GM23338 (cell line): ENCODE results near the gene FMN2.

Source experiments
- CREB1 ChIP-seq: fragments of 250-450 bp; sonication (Bioruptor Pico); IDR thresholded peaks from 2 replicates; pipeline ENCODE4 v1.5.0; 2020; ENCODE audit warnings: low read depth, mild to moderate bottlenecking, moderate library complexity
- ETS1 ChIP-seq: IDR thresholded peaks from 2 replicates; pipeline ENCODE4 v1.6.1; 2016; ENCODE audit warnings: antibody characterized with exemption
- EZH2 ChIP-seq: fragments of 200-600 bp; sonication (generic); IDR thresholded peaks from one replicate; pipeline ENCODE4 v1.8.0; 2017; ENCODE audit warnings: antibody characterized with exemption, mild to moderate bottlenecking, low read depth; ENCODE audit not compliant: unreplicated experiment
- EZH2phosphoT487 ChIP-seq: fragments of 200-600 bp; sonication (generic); IDR thresholded peaks from one replicate; pipeline ENCODE4 v1.8.1; 2018; ENCODE audit warnings: antibody characterized with exemption; ENCODE audit not compliant: unreplicated experiment
- JUNB ChIP-seq: IDR thresholded peaks from one replicate; pipeline ENCODE4 v1.6.1; 2016; ENCODE audit warnings: antibody characterized with exemption; ENCODE audit not compliant: unreplicated experiment
- NANOG ChIP-seq: IDR thresholded peaks from 2 replicates; pipeline ENCODE4 v1.6.1; 2016; ENCODE audit warnings: antibody characterized with exemption, borderline replicate concordance
- POLR2AphosphoS5 ChIP-seq: IDR thresholded peaks from 2 replicates; pipeline ENCODE4 v1.6.1; 2016; ENCODE audit warnings: antibody characterized with exemption, low read depth
- STAT1 ChIP-seq: IDR thresholded peaks from one replicate; pipeline ENCODE4 v1.6.1; 2016; ENCODE audit warnings: antibody characterized with exemption; ENCODE audit not compliant: unreplicated experiment
- ZNF331 ChIP-seq: fragments of 250-450 bp; sonication (Bioruptor Pico); IDR thresholded peaks from 2 replicates; pipeline ENCODE4 v1.5.0; 2020; ENCODE audit warnings: low read depth, mild to moderate bottlenecking, moderate library complexity
- TF ChIP-seq, protein P1 (sequence below), 2 experiments: fragments of 200-600 bp in 1 of 2; sonication (generic) in 1 of 2; conservative IDR thresholded peaks; 2 replicates each; pipeline versions ENCODE4 v1.5.1 to v1.6.1; 2016 to 2017; ENCODE audit warnings: antibody characterized with exemption in 2 of 2, low read depth in 2 of 2, mild to moderate bottlenecking in 2 of 2, moderate library complexity in 1 of 2
- TF ChIP-seq, protein P2 (sequence below): IDR thresholded peaks from one replicate; pipeline ENCODE4 v1.6.1; 2018; ENCODE audit warnings: antibody characterized with exemption; ENCODE audit not compliant: unreplicated experiment

- TF ChIP-seq, protein P1, sequence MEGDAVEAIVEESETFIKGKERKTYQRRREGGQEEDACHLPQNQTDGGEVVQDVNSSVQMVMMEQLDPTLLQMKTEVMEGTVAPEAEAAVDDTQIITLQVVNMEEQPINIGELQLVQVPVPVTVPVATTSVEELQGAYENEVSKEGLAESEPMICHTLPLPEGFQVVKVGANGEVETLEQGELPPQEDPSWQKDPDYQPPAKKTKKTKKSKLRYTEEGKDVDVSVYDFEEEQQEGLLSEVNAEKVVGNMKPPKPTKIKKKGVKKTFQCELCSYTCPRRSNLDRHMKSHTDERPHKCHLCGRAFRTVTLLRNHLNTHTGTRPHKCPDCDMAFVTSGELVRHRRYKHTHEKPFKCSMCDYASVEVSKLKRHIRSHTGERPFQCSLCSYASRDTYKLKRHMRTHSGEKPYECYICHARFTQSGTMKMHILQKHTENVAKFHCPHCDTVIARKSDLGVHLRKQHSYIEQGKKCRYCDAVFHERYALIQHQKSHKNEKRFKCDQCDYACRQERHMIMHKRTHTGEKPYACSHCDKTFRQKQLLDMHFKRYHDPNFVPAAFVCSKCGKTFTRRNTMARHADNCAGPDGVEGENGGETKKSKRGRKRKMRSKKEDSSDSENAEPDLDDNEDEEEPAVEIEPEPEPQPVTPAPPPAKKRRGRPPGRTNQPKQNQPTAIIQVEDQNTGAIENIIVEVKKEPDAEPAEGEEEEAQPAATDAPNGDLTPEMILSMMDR (conservative IDR thresholded peaks at IDR 0.05; ENCODE audit: low read depth in 2 of 2) = peak in 1 of 2 experiments; percentile 11; a peak in 1 of 4 replicates
- TF ChIP-seq EZH2 (no peak), CREB1 (CRISPR knock-in tag) (no peak), EZH2phosphoT487 (no peak), POLR2AphosphoS5 (no peak), NANOG (no peak), ETS1 (no peak), JUNB (no peak), STAT1 (no peak), ZNF331 (no peak)
- TF ChIP-seq, protein P2, sequence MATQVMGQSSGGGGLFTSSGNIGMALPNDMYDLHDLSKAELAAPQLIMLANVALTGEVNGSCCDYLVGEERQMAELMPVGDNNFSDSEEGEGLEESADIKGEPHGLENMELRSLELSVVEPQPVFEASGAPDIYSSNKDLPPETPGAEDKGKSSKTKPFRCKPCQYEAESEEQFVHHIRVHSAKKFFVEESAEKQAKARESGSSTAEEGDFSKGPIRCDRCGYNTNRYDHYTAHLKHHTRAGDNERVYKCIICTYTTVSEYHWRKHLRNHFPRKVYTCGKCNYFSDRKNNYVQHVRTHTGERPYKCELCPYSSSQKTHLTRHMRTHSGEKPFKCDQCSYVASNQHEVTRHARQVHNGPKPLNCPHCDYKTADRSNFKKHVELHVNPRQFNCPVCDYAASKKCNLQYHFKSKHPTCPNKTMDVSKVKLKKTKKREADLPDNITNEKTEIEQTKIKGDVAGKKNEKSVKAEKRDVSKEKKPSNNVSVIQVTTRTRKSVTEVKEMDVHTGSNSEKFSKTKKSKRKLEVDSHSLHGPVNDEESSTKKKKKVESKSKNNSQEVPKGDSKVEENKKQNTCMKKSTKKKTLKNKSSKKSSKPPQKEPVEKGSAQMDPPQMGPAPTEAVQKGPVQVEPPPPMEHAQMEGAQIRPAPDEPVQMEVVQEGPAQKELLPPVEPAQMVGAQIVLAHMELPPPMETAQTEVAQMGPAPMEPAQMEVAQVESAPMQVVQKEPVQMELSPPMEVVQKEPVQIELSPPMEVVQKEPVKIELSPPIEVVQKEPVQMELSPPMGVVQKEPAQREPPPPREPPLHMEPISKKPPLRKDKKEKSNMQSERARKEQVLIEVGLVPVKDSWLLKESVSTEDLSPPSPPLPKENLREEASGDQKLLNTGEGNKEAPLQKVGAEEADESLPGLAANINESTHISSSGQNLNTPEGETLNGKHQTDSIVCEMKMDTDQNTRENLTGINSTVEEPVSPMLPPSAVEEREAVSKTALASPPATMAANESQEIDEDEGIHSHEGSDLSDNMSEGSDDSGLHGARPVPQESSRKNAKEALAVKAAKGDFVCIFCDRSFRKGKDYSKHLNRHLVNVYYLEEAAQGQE = no peak
Measured at GRCh38 chr1:240111558-240111957, 19.9 kb downstream of the FMN2 start.
